Activated naive CD8-positive, alpha-beta T cell treated with anti-CD3 and anti-CD28 coated beads, Interleukin-2, amount 50 U/mL, for 16 hours (primary cell): Measurements from ENCODE around the gene TEX35.

Source experiments
- DNase-seq: peaks from one replicate; pipeline ENCODE4 v3.0.0-alpha.2; 2020; ENCODE audit warnings: low read depth, low spot score

The TEX35 gene

DNA sequence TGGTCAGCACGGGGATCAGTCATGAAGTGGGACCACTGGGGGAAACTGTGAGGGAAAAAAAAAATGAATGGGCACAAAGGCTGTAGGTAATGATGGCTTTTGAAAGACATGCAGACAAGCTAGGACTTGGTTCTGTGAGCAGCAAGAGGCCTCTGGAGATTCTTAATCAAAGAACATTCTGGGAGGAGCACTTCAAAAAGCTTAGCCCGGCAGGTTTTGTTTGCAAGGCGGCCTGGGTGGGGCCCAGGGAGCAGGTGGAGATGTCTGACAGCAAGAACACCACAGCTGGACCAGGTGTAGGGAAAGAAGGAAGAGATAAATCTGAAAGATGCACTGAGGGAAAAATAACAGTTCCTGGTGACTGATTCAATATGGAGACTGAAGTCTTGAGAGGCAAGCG lies 6.0 kb downstream of the TEX35 start:
- DNase-seq, result no peak

DNA sequence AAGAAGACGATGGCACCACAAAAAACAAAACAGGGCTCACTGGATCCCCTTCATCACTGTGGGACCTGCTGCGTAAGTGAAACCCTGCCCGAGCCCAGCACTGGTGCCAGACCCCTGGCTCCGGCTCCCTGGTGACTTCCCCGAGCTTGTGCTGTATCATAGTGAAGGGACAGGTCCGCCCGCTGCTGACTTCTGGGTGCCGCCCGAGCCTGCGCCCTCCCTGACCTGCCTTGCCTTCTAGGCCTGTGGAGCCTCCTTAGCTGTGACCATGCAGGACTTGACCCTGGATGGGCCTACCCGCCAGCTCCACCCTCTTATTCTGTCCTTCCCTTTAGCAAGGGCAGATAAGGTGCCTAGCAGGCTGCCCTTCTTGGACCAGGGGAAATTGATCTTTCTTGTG lies 7.9 kb downstream of the TEX35 start:
- no peak for DNase-seq

DNA sequence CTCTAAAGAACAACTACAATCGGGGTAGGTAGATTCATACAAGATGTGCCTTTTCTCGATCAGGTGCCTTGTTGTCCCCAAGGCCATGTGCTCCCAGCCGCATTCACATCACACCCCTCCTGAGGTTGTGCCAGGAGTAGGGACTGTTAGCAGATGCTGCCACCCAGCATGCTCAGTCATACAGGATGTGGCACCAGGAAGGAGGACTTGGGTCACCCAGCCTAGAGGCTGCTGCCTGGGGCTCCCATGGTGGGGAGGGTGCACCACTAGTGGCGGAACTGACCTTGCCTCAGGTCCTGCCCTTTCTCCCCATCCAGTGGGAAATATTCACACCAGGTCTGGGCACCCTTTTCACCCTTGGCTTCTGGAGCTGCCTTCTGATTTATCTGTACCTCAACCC lies 8.3 kb downstream of the TEX35 start:
- no peak for DNase-seq

DNA sequence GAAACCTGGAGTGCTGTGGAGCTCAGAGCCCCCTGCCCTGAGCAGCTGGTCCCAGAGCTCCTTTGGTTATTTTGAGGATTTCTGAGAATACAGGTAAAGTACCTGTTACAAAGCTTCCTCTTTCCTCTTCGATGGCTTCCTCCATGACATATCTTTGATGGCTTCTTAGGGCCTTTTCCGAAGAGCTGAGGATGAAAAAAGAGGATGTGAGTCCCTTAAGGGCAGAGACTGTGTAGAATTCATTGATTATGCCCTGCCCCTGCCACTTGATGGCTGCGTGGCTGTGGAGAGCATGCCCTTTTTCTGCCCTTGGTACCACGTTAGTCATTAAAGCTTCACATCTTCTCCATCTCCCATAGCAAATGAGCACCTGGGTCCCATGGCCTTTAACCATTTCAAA lies 14.2 kb downstream of the TEX35 start:
- no peak for DNase-seq

DNA sequence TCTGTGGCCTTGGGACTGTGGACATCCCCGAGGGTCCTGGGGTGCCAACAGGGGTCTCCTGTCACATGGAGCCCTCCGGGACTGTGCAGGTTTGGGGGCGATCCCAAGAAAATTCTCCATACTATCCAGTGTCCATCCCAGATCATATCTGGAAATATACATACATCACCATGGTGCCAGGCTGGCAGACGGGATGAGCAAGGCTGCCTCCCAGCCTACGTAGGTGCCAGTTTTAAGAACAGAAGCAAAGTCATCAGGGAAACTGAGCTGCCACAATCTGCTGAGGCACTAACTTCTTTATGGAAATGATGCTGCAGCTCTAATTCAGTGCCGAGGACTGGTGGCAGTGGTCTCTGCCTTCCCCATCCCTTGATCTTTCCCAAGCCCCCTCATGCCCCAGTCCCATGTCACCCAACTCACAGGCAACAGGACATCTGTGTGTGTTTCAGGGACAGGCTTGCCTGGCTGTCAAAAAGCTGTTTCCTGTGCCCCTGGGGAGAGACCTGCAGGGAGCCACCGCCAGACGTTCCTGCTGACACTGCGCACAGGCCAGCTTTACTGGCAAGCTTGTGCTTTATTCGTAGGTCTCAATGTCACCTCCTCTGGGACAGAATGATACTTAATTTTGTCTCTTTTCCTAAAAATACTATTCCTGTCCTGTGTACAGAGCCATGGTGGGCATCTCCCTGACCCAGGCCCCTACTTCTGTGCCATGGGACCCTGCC lies 15.5 kb downstream of the TEX35 start:
- DNase-seq, result no peak

DNA sequence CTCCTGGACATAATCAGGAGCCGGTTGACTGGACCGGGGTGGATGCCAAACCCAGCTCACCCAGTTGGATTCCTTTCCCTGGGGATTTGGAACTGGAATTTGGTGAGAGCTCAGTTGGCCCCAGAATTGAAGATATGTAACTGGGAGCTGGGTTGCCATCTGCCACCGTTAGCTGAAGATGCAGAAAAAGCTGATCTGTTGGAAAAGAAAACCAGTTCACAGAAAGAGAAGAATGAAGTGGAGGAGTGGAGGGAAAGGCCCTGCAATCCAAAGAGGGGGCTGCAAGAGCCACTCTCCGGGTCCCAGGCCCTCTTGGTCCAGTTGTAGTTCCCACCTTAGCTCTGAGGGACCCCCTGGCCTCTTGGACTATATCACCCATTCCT lies 16.0 kb downstream of the TEX35 start:
- no peak for DNase-seq

DNA sequence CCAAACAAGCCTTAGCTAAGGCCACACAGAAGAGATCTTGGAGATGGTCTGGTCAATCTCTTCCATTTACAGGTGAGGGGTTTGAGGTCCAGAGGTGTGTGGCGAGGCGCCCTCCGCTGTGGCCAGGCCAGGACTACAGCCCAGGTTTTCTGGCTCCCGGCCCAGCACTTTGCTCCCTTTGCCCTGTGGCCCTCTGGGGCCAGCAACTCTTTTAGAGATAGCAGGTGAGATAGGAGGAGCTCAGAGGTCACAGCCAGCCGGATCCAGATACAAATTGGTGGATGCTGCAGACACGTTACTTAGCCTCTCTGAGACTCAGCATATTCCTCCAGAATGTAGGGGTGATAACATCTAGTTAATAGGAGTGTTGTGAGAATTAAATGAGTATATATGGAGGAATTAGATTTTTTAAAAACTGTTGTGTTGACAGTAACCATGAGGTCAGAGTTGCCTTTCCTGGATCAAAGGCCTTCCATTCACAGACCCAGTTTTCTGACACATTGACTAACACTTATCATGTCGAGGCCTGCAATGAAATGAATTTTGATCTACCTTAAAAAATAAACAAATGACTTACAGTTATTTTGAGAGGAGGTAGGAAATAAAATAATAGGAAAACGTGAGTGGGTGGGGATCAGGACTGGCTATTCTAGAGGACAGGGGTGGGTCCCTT lies 16.6 kb downstream of the TEX35 start:
- DNase-seq, result no peak

DNA sequence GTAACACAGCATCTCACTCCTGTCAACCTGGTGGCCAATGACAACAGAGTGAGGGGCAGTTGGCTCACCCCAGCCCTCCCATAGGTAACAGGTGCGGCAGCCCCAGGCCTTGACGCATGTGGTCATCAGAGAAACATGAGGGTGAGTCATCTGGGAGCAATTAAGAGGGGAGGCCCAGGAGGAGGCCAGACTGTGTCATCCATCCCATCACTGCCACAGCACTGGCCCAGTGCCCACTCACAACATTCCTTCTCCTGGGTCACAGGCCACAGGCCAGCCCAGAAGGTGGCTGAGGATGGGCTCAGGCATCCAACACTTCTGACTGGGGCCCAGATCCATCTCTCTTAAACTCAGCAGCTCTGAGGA lies 17.1 kb downstream of the TEX35 start:
- DNase-seq, result no peak

DNA sequence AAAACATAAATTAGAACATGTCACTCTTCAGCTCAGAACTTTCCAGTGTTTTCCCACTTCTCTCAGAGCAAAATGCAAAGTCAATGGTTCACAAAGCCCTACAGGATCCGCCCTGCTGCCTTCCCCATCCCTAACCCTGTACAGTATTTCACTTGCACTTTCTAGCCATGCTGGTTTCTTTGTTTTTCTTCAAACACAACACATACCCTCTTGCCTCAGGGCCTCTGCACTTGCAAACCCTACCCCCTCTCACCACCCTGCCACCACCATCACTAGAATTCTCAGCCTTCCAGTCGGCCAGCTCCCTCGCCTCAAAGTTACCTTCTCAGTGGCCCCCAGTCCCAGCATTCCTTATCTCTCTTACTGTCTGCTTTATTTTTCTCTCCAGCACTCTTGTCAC lies 17.6 kb downstream of the TEX35 start:
- no peak for DNase-seq

DNA sequence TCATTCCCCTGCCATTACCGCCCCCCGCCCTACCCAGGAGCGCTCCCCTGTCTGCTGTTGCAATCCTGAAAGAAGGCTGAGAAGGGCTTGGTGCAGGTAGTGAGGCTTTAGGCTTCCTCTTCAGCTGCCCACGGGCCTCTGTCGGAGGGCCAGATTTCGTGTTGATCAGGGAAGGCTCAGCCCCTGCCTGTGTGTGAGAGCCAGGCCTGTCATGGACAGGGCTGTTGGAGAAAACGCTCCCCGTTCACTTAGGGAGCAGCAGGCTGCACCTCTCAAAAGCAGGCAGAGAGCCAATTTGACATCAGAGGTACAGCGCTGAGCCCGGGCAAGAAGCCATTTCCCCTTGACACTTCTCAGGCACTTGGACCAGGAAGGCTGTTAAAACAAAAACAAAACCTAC lies 19.0 kb downstream of the TEX35 start:
- DNase-seq, result no peak

DNA sequence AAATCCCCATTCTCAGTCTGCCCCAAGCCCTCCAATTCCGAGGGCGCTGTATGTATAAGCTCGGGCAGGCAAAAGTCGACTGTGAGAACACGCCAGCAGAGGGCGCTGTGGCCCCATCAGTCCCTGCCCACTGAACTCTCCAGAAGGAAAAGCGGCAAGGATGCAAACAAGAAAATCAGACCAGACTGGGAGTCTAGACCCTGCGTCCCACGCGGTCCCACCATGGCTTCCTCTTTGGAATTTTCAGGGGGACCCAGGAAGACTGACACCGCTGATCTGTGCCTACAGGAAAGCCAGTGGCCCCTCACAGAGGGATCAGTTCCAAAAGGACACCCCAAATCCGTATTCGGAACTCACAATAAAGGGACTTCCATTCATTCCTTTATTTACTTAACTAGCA lies 19.5 kb downstream of the TEX35 start:
- DNase-seq, result peak; percentile 43

DNA sequence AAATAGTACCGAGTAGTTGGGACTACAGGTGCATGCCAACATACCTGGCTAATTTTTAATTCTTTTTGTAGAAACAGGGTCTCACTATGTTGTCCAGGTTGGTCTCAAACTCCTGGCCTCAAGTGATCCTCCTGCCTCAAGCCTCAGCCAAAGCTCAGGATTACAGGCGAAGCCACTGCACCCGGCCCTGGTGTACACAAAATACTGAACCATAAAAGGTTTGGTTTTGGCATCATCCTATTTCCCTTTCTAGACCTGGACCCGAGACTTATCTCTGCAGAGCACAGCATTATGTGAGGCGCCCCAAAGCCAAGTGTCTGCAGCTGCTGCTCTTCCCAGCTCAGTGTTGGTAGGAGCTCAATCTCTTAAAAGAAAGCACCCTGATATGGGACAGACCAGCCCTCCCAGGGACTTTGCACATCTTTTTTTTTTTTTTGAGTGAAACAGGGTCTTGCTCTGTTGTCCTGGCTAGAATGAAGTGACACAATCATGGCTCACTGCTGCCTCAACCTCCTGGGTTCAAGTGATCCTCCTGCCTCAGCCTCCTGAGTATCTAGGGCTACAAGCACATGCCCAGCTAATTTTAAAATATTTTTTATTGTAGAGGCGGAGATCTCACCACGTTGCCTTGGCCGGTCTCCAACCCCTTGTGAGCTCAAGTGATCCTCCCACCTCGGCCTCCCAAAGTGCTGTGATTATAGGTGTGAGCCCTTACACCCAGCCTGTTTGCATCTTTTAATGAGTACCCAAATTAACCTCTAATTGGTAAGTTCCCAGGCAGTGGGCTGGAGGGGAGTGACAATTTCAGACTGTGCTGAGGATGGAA lies 20.4 kb downstream of the TEX35 start:
- DNase-seq, result no peak

DNA sequence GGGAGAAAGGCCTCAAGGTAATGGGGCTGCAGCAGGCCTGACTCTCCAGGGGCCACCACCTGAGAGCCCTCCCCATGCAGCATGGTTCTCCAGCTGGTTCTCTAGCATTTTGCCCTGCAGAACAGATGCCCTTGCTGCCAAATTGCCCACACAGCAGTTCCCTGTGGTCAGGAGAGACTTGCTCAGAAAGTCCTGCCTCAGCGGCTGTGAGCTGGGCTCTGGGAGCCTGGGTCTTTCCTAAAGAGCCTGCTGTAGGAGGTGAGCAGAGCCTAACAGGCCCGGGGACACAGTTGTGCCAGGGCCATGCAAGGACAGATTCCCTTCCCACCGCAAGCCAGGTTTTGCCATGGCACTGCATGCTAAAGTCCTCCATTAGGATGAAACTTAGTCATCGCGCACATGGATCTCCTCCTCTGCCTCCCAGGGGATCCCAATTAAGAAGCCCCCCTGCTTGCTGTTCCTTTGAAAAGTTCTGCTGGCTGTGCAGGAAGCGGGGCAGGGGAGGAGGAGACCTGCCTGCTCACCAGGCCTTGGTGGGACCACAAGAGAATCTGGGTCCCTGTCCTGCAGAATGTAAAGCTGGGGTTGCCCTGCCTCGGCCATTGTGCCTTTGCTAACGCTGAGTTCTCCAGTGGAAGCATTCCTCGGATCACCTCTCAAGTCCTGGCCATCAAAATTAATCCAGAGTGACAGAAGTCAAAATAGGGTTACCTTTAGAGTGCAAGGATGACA lies 21.4 kb downstream of the TEX35 start:
- no peak for DNase-seq

DNA sequence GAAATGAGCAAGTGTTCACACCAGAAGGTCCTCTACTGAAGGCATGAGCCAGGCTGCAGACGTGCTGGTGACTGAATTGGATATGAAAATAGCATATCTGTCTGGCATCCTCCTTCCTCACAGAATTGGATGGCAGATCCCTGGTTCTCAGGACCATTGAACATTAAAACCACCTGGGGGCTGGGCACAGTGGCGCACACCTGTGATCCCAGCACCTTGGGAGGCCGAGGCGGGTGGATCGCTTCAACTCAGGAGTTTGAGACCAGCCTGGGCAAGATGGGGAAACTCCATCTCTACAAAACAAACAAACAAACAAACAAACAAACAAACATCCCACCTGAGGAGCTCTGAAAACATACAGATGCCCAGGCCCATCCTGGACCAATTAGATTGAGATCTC lies 23.4 kb downstream of the TEX35 start:
- no peak for DNase-seq

DNA sequence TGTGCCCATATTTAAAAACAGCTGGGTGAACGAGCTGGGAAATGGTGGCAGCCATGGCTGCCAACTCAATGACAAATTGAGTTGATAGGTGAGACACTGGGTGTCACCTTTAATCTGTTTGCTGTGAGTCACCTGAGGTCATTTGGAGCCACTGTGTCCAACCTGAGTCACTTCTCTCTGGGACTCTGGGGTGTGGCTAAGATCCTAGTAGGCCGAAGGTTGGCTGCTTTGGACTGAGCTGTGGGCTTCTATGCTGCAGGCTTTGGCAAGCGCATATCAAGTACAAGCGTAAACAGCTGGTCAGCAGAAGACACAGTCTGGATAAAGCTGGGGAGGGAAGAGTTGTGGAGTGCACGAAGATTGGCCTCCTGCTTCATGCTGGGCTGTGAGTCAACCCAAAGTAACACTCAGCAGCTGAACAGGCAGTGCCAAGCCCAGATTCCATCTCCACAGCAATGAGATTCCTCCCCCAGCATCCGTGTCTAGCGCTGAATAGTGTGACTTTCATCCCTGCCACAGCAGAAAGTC lies 24.0 kb downstream of the TEX35 start:
- DNase-seq, result no peak

DNA sequence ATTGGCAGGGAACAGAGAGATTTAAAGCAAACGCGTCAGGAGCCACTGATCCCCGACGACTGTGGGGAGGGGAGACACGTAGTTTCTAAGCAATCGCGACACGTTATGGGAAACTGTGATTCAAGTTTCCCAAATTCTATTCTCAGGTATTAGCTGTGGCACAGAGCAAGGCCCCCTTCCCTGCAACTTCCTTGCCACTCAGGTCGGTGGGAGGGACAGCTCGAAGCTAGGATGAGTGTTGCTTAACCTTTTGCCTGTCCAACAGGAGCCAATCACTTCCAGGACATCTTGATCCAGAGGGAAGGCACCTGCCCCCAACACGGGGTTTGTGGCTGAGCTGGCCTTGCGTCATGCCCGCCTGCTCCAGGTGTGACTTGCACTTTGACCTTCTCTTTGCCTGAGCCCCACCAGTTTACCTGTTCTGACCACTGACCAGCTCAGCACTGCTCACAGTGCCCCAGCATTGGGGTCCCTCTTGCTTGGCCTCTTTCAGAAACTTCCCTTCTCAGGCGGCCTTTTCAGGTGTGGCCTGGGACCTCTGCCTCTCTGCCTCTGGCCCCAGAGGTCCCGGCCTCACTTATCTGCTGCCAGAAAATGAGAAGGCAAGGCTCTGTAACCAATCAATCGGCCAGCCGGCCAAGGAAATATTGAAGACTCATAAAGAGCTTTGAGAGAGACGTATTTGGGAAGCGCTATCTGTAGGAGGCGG lies 24.6 kb downstream of the TEX35 start:
- no peak for DNase-seq

DNA sequence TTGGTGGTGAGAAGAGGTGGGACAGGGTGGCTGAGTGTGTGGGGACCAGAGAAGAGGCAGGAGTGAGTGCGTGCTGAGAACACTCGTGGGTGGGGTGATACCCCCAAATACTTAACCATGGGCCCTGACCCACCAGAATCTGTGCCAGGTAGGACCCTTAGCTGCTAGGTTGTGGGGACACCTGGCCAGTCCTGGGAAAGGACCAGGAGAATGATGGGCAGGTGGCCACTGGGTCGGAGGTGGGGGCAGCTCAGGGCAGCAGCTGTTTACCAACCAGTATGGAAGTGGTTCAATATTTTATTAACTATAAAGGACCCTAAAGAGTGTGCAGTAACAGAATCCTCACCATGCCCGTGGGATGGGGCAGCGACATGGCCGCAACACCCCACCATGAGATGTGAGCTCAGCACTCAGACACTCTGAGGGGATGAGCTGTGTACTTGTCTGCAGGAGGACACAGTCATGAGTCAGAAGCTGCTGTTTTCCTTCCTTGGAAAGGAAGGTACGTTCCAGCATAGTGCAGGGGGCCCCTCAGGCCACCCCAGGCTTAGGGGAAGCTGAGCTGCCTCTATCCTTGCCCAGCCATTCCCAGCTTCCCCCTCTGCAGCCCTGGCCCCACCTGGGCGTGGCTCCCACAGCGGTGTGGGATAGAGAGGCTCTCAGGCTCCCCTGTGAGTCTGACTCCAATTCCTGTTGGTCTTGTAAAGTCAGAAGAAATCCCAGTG lies 25.4 kb downstream of the TEX35 start:
- DNase-seq, result no peak

DNA sequence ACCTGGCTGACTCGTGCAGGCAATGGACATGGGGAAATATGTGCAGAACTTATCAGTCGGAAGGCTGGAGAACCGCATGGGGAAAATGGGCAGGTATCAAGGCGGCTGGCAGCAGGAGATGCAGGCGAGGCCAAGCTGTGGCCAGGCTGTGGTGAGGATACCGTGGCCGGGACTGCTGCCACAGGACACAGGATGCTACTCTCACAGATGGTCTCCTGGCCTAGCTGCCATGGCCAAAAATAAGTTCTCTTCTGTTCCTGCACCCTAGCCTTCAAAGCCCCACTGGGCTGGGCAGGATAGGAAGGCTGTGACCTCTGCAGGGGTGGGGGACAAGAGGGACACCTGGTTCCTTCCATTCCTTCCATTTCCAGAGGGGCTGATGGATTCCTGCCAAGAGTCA lies 26.4 kb downstream of the TEX35 start:
- no peak for DNase-seq

DNA sequence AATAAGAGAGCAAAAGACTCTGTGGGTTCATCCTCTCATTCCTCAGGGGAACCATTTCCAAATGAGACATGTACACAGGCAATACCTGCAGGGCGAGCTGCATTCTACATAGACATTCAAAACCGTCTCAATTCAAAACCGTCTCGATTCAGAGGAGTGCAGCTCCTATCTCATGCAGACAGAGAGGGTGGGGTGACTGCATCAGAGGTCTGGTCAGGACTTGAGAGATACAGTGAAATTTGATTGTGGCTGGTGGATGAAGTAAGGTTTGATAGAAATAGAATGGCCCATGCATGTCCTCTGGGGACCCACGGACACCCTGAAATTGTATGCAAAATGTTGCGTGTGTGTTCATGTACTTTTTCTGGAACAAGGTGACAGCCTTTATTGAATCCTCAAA lies 27.3 kb downstream of the TEX35 start:
- no peak for DNase-seq

DNA sequence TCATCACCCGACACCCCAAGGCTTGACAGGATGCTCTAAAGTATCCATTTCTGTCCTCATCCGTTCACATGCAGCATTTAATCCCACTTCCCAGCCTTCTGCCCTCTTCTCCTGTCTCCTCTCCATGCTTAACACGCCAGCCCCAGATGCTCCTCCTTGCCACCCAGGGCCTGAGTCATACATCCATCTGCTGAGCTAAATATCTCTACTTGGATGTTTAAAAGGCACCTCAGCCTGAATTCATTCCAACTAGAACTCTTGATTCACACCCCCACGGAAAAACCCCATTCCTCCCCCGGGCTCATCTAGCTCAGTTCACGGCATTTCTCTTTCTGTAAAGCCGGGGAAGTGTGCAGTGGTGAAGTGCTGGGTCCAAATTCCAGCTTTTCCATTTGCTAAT lies 27.7 kb downstream of the TEX35 start:
- DNase-seq, result no peak

DNA sequence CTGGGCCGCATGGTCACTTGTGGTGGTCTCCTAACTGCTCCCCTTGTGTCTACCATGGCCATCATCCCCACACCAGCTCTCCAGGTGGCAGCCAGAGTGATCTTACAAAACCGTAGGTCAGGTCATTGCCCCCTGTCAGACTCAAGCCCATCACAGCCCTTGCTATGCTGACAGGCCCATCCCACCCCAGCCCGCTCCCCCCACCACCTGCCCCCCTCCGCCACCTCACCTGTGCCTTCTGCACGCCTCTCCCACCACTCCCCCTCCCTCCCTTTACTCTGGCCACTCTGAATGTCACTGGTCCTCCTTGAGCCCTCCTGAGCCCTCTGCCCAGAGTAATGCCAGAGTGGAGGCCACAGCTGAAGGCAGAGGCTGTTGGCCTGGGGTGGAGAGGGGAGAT lies 28.5 kb downstream of the TEX35 start:
- no peak for DNase-seq
